Activated T-cell treated with anti-CD3 and anti-CD28 coated beads, Interleukin-2, amount 50 U/mL, for 4 hours (primary cell): ENCODE data around the gene HDAC4. TPM values are rescaled to one million over a fixed set of nuclear protein-coding genes. Genes with fewer than 3 reads are reported as not detected.

ENCODE experiments used
- ATAC-seq, 2 donors: fragments of 200-7000 bp; cut with Tn5 transposase; one replicate each; pipeline ENCODE4 v1.10.0; 2021
- DNase-seq: peaks from one replicate; pipeline ENCODE4 v3.0.0-alpha.2; 2020
- H3K27me3 Mint-ChIP-seq: one replicate; pipeline ENCODE4 v1.8.0; 2021; ENCODE audit warnings: low read depth, mixed read lengths
- H3K36me3 Mint-ChIP-seq: one replicate; pipeline ENCODE4 v1.8.0; 2022; ENCODE audit warnings: mixed read lengths; ENCODE audit not compliant: insufficient read depth
- H3K4me1 Mint-ChIP-seq: one replicate; pipeline ENCODE4 v1.8.0; 2021; ENCODE audit warnings: low read depth, mixed read lengths
- H3K4me3 Mint-ChIP-seq: one replicate; pipeline ENCODE4 v1.8.0; 2021; ENCODE audit warnings: mild to moderate bottlenecking, moderate library complexity, mixed read lengths
- H3K9me3 Mint-ChIP-seq: one replicate; pipeline ENCODE4 v1.8.0; 2021; ENCODE audit warnings: mixed read lengths
- total RNA-seq, 3 donors: library from RNA; stranded (reverse); gene quantifications; one replicate each; pipeline ENCODE4 v1.2.1, GENCODE V29; 2021

Gene HDAC4
- total RNA-seq, 3 donors from 2014 or later = 30.4 to 34.1 (median 31.9) TPM

GRCh38 chr2:239411549-239412319 is 10.9 kb upstream of the HDAC4 start:
- Mint-ChIP-seq H3K27me3 (no peaks in the 10 kb centered on the region), H3K4me3 (no peak overlapping the region), H3K9me3 (peaks cover 5% of the 10 kb centered on the region), H3K4me1 (peaks cover 26% of the 10 kb centered on the region), H3K36me3 (no peaks in the 10 kb centered on the region)
- ATAC-seq (no peak), DNase-seq (no peak)

- no peaks in the 10 kb centered on the region for H3K27me3 Mint-ChIP-seq
- ATAC-seq = no peak
- H3K9me3 Mint-ChIP-seq = peaks cover 5% of the 10 kb centered on the region
- H3K36me3 Mint-ChIP-seq = no peaks in the 10 kb centered on the region
- H3K4me1 Mint-ChIP-seq = peaks cover 26% of the 10 kb centered on the region
- H3K4me3 Mint-ChIP-seq = no peak overlapping the region
- DNase-seq = no peak
Measured at GRCh38 chr2:239411117-239411516, 10.3 kb upstream of the HDAC4 start.

- DNase-seq (no peak), ATAC-seq (no peak)
- no peaks in the 10 kb centered on the region for H3K36me3 Mint-ChIP-seq
- peaks cover 5% of the 10 kb centered on the region for H3K9me3 Mint-ChIP-seq
- H3K27me3 Mint-ChIP-seq = no peaks in the 10 kb centered on the region
- no peak overlapping the region for H3K4me3 Mint-ChIP-seq
- peaks cover 26% of the 10 kb centered on the region for H3K4me1 Mint-ChIP-seq
Measured at GRCh38 chr2:239409976-239410375, 9.2 kb upstream of the HDAC4 start.

- ATAC-seq = no peak
- no peaks in the 10 kb centered on the region for H3K27me3 Mint-ChIP-seq
- H3K36me3 Mint-ChIP-seq = no peaks in the 10 kb centered on the region
- H3K4me3 Mint-ChIP-seq = no peak overlapping the region
- H3K9me3 Mint-ChIP-seq = no peaks in the 10 kb centered on the region
- H3K4me1 Mint-ChIP-seq = peaks cover 19% of the 10 kb centered on the region
- DNase-seq = no peak
Measured at GRCh38 chr2:239407112-239407511, 6.3 kb upstream of the HDAC4 start.

- ATAC-seq = no peak
- H3K9me3 Mint-ChIP-seq = no peaks in the 10 kb centered on the region
- H3K4me3 Mint-ChIP-seq = no peak overlapping the region
- peaks cover 18% of the 10 kb centered on the region for H3K4me1 Mint-ChIP-seq
- no peaks in the 10 kb centered on the region for H3K27me3 Mint-ChIP-seq
- DNase-seq = no peak
- no peaks in the 10 kb centered on the region for H3K36me3 Mint-ChIP-seq
Measured at GRCh38 chr2:239406316-239406995, 5.6 kb upstream of the HDAC4 start.

GRCh38 chr2:239405071-239405470 is 4.3 kb upstream of the HDAC4 start:
- ATAC-seq (no peak), DNase-seq (no peak)
- Mint-ChIP-seq H3K4me3 (no peak overlapping the region), H3K27me3 (no peaks in the 10 kb centered on the region), H3K9me3 (no peaks in the 10 kb centered on the region), H3K4me1 (peaks cover 12% of the 10 kb centered on the region), H3K36me3 (no peaks in the 10 kb centered on the region)

GRCh38 chr2:239402666-239403065 is 1.8 kb upstream of the HDAC4 start:
- H3K4me3 Mint-ChIP-seq = peak overlapping the region; percentile 89
- H3K4me1 Mint-ChIP-seq = peaks cover 34% of the 10 kb centered on the region
- DNase-seq (no peak), ATAC-seq (no peak)
- H3K27me3 Mint-ChIP-seq = no peaks in the 10 kb centered on the region
- no peaks in the 10 kb centered on the region for H3K9me3 Mint-ChIP-seq
- H3K36me3 Mint-ChIP-seq = no peaks in the 10 kb centered on the region

- Mint-ChIP-seq H3K27me3 (no peaks in the 10 kb centered on the region), H3K4me3 (peak overlapping the region; percentile 89), H3K36me3 (no peaks in the 10 kb centered on the region), H3K4me1 (peaks cover 42% of the 10 kb centered on the region), H3K9me3 (no peaks in the 10 kb centered on the region)
- ATAC-seq (peak; percentile 6 to 9), DNase-seq (no peak)
Measured at GRCh38 chr2:239401881-239402233, 1.0 kb upstream of the HDAC4 start.

- DNase-seq (peak; percentile 99), ATAC-seq (peak; percentile 90 to 93)
- Mint-ChIP-seq H3K4me3 (peak overlapping the region; percentile 89), H3K9me3 (no peaks in the 10 kb centered on the region), H3K27me3 (no peaks in the 10 kb centered on the region), H3K36me3 (no peaks in the 10 kb centered on the region), H3K4me1 (peaks cover 47% of the 10 kb centered on the region)
Measured at GRCh38 chr2:239401067-239401880, 454 bp upstream of the HDAC4 start.

- H3K27me3 Mint-ChIP-seq = no peaks in the 10 kb centered on the region
- no peak for ATAC-seq
- DNase-seq = no peak
- peak overlapping the region; percentile 86 for H3K4me3 Mint-ChIP-seq
- H3K36me3 Mint-ChIP-seq = no peaks in the 10 kb centered on the region
- H3K4me1 Mint-ChIP-seq = peaks cover 48% of the 10 kb centered on the region
- H3K9me3 Mint-ChIP-seq = no peaks in the 10 kb centered on the region
Measured at GRCh38 chr2:239399921-239400595, 762 bp downstream of the HDAC4 start.

- Mint-ChIP-seq H3K4me3 (peak overlapping the region; percentile 86), H3K36me3 (no peaks in the 10 kb centered on the region), H3K27me3 (no peaks in the 10 kb centered on the region), H3K9me3 (no peaks in the 10 kb centered on the region), H3K4me1 (peaks cover 48% of the 10 kb centered on the region)
- peak; percentile 28 for DNase-seq
- no peak for ATAC-seq
Measured at GRCh38 chr2:239399433-239399920, 1.3 kb downstream of the HDAC4 start.

GRCh38 chr2:239398521-239398921 is 2.3 kb downstream of the HDAC4 start:
- Mint-ChIP-seq H3K4me3 (no peak overlapping the region), H3K9me3 (no peaks in the 10 kb centered on the region), H3K4me1 (peaks cover 51% of the 10 kb centered on the region), H3K36me3 (peaks cover 1% of the 10 kb centered on the region), H3K27me3 (no peaks in the 10 kb centered on the region)
- DNase-seq (no peak), ATAC-seq (no peak)

- Mint-ChIP-seq H3K4me3 (no peak overlapping the region), H3K9me3 (no peaks in the 10 kb centered on the region)
Measured at GRCh38 chr2:239397931-239398471, 2.8 kb downstream of the HDAC4 start.

More at GRCh38 chr2:239397931-239398471, 2.8 kb downstream of the HDAC4 start:
- Mint-ChIP-seq H3K27me3 (no peaks in the 10 kb centered on the region), H3K4me1 (peaks cover 55% of the 10 kb centered on the region), H3K36me3 (peaks cover 1% of the 10 kb centered on the region)
- DNase-seq (no peak), ATAC-seq (no peak)
